ENCODE measurements around the gene CCDC33. TPM values are rescaled to one million over a fixed set of nuclear protein-coding genes. Genes with fewer than 3 reads are reported as not detected.

Gene CCDC33
- total RNA-seq, 2 donors from 2014 or later = 0.10 to 0.21 TPM

GRCh38 chr15:74345051-74345450, 108.9 kb downstream of the CCDC33 start:
- DNase-seq = no peak
- Histone ChIP-seq H3K4me1 (no peaks in the 10 kb centered on the region), H3K4me3 (no peak overlapping the region), H3K36me3 (no peaks in the 10 kb centered on the region), H3K27me3 (no peaks in the 10 kb centered on the region), H3K9me3 (no peaks in the 10 kb centered on the region), H3K27ac (no peak overlapping the region), H3K9ac (ENCODE audit: low read depth in 2 of 2, low read length in 2 of 2) (no peak overlapping the region)
- intact Hi-C loops (cut with DNase I) = no loop called here
- TF ChIP-seq, protein P1, sequence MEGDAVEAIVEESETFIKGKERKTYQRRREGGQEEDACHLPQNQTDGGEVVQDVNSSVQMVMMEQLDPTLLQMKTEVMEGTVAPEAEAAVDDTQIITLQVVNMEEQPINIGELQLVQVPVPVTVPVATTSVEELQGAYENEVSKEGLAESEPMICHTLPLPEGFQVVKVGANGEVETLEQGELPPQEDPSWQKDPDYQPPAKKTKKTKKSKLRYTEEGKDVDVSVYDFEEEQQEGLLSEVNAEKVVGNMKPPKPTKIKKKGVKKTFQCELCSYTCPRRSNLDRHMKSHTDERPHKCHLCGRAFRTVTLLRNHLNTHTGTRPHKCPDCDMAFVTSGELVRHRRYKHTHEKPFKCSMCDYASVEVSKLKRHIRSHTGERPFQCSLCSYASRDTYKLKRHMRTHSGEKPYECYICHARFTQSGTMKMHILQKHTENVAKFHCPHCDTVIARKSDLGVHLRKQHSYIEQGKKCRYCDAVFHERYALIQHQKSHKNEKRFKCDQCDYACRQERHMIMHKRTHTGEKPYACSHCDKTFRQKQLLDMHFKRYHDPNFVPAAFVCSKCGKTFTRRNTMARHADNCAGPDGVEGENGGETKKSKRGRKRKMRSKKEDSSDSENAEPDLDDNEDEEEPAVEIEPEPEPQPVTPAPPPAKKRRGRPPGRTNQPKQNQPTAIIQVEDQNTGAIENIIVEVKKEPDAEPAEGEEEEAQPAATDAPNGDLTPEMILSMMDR (IDR thresholded peaks at IDR 0.05) = no peak

DNA sequence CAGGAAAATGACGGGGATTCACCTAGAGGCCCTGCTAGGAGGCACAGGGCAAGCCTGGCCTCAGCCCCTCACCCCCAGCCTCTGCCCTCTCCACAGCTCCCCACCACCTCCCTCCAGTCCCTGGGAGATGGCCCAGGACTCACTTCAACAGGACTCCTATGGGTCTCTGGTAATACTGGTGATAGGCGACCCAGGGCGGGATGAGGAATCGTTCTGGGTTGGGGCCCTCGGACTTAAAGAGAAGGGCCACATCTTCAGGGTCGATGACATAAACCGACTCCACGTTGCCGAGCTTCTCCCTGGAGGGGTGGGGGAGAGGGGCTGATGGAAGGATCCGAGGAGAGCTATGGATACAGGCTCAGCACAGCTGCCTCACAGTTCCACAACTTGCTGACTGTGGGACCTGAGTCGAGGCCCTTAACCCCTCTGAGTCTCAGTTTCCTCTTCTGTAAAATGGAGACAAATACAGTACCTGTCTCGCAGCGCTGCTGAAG, 111.7 kb downstream of the CCDC33 start:
- no peaks in the 10 kb centered on the region for H3K36me3 ChIP-seq
- H3K27me3 ChIP-seq = no peaks in the 10 kb centered on the region
- H3K4me3 ChIP-seq = no peak overlapping the region
- TF ChIP-seq, protein P1 (IDR thresholded peaks at IDR 0.05) = no peak
- no peak overlapping the region for H3K9ac ChIP-seq (ENCODE audit: low read depth in 2 of 2, low read length in 2 of 2)
- H3K4me1 ChIP-seq = no peaks in the 10 kb centered on the region
- no peak for DNase-seq
- intact Hi-C loops (cut with DNase I) = no loop called here
- H3K9me3 ChIP-seq = no peaks in the 10 kb centered on the region
- no peak overlapping the region for H3K27ac ChIP-seq

GRCh38 chr15:74349241-74349778, 113.2 kb downstream of the CCDC33 start:
- no peak for DNase-seq
- Histone ChIP-seq H3K9me3 (no peaks in the 10 kb centered on the region), H3K36me3 (no peaks in the 10 kb centered on the region), H3K4me3 (no peak overlapping the region), H3K27me3 (no peaks in the 10 kb centered on the region), H3K9ac (ENCODE audit: low read depth in 2 of 2, low read length in 2 of 2) (no peak overlapping the region), H3K4me1 (no peaks in the 10 kb centered on the region), H3K27ac (no peak overlapping the region)
- intact Hi-C loops (cut with DNase I) = no loop called here
- TF ChIP-seq, protein P1 (IDR thresholded peaks at IDR 0.05) = no peak

DNA sequence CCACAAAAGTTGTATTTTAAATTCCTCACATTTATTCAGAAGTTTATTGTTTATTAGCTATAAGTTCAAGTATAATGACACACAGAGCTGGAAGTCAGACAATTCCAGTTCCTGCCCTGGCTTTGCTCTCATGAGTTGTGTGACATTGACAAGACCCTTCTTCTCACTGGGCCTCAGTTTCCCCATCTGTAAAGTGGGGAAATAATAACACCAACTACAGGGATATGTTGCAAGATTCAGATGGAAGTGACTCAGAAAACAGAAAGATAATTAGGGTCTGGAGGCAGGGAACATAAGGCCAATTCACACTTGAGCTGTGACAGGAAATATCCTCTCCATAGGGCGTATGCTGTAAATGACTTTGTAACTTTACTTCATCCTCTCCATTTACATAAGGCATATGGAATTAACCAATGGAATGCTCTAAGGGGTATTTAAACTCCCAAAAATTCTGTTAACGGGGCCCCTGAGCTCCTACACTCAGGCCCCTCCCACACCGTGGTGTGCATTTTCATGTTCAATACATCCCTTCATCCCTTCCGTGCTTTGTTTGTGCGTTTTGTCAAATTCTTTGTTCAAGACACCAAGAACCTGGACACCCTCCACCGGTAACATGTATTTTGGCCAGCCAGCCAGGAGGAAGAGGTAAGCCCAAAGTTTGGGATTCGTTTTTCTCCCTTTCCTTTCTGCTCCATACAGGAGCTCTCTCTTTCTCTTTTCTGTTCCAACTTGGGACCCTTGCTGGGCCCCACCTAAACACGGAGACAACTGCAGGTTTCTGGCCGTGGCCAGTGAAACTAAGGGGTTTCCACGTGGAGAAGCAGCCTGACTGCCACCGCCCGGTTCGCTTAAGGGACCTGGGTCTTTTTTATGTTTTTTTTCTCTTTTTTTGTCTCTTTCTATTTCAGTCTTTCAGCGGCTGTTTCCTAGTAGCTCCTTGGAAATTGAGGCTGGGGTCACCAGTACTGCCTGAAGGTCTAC, 114.5 kb downstream of the CCDC33 start:
- no peaks in the 10 kb centered on the region for H3K36me3 ChIP-seq
- H3K27ac ChIP-seq = no peak overlapping the region
- TF ChIP-seq, protein P1 (IDR thresholded peaks at IDR 0.05) = no peak
- no peak overlapping the region for H3K4me3 ChIP-seq
- intact Hi-C loops (cut with DNase I) = no loop called here
- no peaks in the 10 kb centered on the region for H3K4me1 ChIP-seq
- no peak overlapping the region for H3K9ac ChIP-seq (ENCODE audit: low read depth in 2 of 2, low read length in 2 of 2)
- H3K9me3 ChIP-seq = no peaks in the 10 kb centered on the region
- no peaks in the 10 kb centered on the region for H3K27me3 ChIP-seq
- DNase-seq = no peak

- no peak overlapping the region for H3K9ac ChIP-seq (ENCODE audit: low read depth in 2 of 2, low read length in 2 of 2)
- H3K4me3 ChIP-seq = no peak overlapping the region
- H3K27ac ChIP-seq = no peak overlapping the region
- no peaks in the 10 kb centered on the region for H3K27me3 ChIP-seq
- H3K4me1 ChIP-seq = no peaks in the 10 kb centered on the region
- H3K36me3 ChIP-seq = no peaks in the 10 kb centered on the region
- TF ChIP-seq, protein P1 (IDR thresholded peaks at IDR 0.05) = no peak
- no peaks in the 10 kb centered on the region for H3K9me3 ChIP-seq
- DNase-seq = no peak
- intact Hi-C loops (cut with DNase I) = no loop called here
Measured at GRCh38 chr15:74351670-74352069, 115.5 kb downstream of the CCDC33 start.

Measured in colonic mucosa (tissue), 4 donors.